Activated CD4-positive, alpha-beta T cell treated with anti-CD3 and anti-CD28 coated beads, Interleukin-2, Interleukin-4, amounts not matched to agents 100 ng/mL and 50 ng/mL, durations not matched to agents 16 hours and 8 hours (primary cell): ENCODE data around the gene SRGAP2B.
"Not testable (repeated sequence)": the region's sequence is repeated elsewhere in the genome, so short reads cannot be mapped to it uniquely, and the experiment has no call there.

Experiments
- DNase-seq: peaks from one replicate; pipeline ENCODE4 v3.0.0-alpha.2; 2020; ENCODE audit warnings: low spot score

SRGAP2B gene

GRCh38 chr1:144998134-144998980, 96.8 kb downstream of the SRGAP2B start:
- DNase-seq: not testable (repeated sequence)

GRCh38 chr1:144995833-144996410, 99.2 kb downstream of the SRGAP2B start:
- DNase-seq: not testable (repeated sequence)

- DNase-seq: peak; percentile 18
Measured at GRCh38 chr1:144992915-144993314, 102.2 kb downstream of the SRGAP2B start.

- not testable (repeated sequence) for DNase-seq
Measured at GRCh38 chr1:144990611-144991010, 104.5 kb downstream of the SRGAP2B start.

GRCh38 chr1:144987131-144987530, 108.0 kb downstream of the SRGAP2B start:
- DNase-seq: not testable (repeated sequence)

- not testable (repeated sequence) for DNase-seq
Measured at GRCh38 chr1:144986171-144986860, 108.8 kb downstream of the SRGAP2B start.

GRCh38 chr1:144985550-144986170, 109.5 kb downstream of the SRGAP2B start:
- DNase-seq: not testable (repeated sequence)

- DNase-seq: not testable (repeated sequence)
Measured at GRCh38 chr1:144982802-144983525, 112.2 kb downstream of the SRGAP2B start.

GRCh38 chr1:144981157-144981556, 114.0 kb downstream of the SRGAP2B start:
- DNase-seq: not testable (repeated sequence)

- DNase-seq: not testable (repeated sequence)
Measured at GRCh38 chr1:144979960-144980595, 115.0 kb downstream of the SRGAP2B start.

- not testable (repeated sequence) for DNase-seq
Measured at GRCh38 chr1:144977856-144978255, 117.3 kb downstream of the SRGAP2B start.

- DNase-seq: not testable (repeated sequence)
Measured at GRCh38 chr1:144971936-144972335, 123.2 kb downstream of the SRGAP2B start.

- not testable (repeated sequence) for DNase-seq
Measured at GRCh38 chr1:144966488-144966887, 128.6 kb downstream of the SRGAP2B start.

- DNase-seq: not testable (repeated sequence)
Measured at GRCh38 chr1:144964765-144965164, 130.4 kb downstream of the SRGAP2B start.

- DNase-seq: not testable (repeated sequence)
Measured at GRCh38 chr1:144964186-144964585, 130.9 kb downstream of the SRGAP2B start.

- DNase-seq: not testable (repeated sequence)
Measured at GRCh38 chr1:144963571-144963970, 131.6 kb downstream of the SRGAP2B start.

GRCh38 chr1:144961604-144962583, 133.2 kb downstream of the SRGAP2B start:
- DNase-seq: not testable (repeated sequence)

- DNase-seq: not testable (repeated sequence)
Measured at GRCh38 chr1:144960929-144961488, 134.1 kb downstream of the SRGAP2B start.

- DNase-seq: not testable (repeated sequence)
Measured at GRCh38 chr1:144948390-144948789, 146.7 kb downstream of the SRGAP2B start.
